H9 (cell line): Measurements from ENCODE around the gene RABGAP1L. TPM values are rescaled to one million over a fixed set of nuclear protein-coding genes. Genes with fewer than 3 reads are reported as not detected.

Source experiments
- DNase-seq: peaks from one replicate; pipeline ENCODE4 v3.0.0-alpha.2; 2017
- H2AFZ ChIP-seq: one replicate; pipeline ENCODE4 v1.6.1; 2013; ENCODE audit warnings: mild to moderate bottlenecking, low read length, control low read depth, moderate library complexity
- H2AK5ac ChIP-seq: 2 replicates; pipeline ENCODE4 v1.6.1; 2013; ENCODE audit warnings: low read length, control low read depth, mixed read lengths; ENCODE audit not compliant: insufficient read length
- H2BK120ac ChIP-seq: one replicate; pipeline ENCODE4 v1.6.1; 2013; ENCODE audit warnings: low read depth, mild to moderate bottlenecking, low read length, control low read depth, inconsistent platforms; ENCODE audit not compliant: poor library complexity, severe bottlenecking
- H2BK12ac ChIP-seq: 2 replicates; pipeline ENCODE4 v1.6.1; 2013; ENCODE audit warnings: low read length, control low read depth, mixed read lengths, low read depth; ENCODE audit not compliant: insufficient read length
- H2BK15ac ChIP-seq: 2 replicates; pipeline ENCODE4 v1.6.1; 2013; ENCODE audit warnings: low read depth, low read length, control low read depth
- H2BK20ac ChIP-seq: one replicate; pipeline ENCODE4 v1.6.1; 2013; ENCODE audit warnings: low read depth, mild to moderate bottlenecking, low read length, control low read depth, inconsistent platforms; ENCODE audit not compliant: poor library complexity, severe bottlenecking
- H2BK5ac ChIP-seq: 2 replicates; pipeline ENCODE4 v1.6.1; 2013; ENCODE audit warnings: low read length, control low read depth, mixed read lengths; ENCODE audit not compliant: insufficient read length
- H3K14ac ChIP-seq: 2 replicates; pipeline ENCODE4 v1.6.1; 2013; ENCODE audit warnings: low read length, control low read depth; ENCODE audit not compliant: insufficient read depth
- H3K18ac ChIP-seq: 2 replicates; pipeline ENCODE4 v1.6.1; 2013; ENCODE audit warnings: low read depth, mild to moderate bottlenecking, mixed read lengths, low read length, control low read depth; ENCODE audit not compliant: insufficient read length
- H3K23ac ChIP-seq: 2 replicates; pipeline ENCODE4 v1.6.1; 2013; ENCODE audit warnings: low read length, control low read depth, mixed read lengths, low read depth; ENCODE audit not compliant: insufficient read length
- H3K23me2 ChIP-seq: 2 replicates; pipeline ENCODE4 v1.6.1; 2013; ENCODE audit warnings: low read depth, mild to moderate bottlenecking, mixed read lengths, low read length, control low read depth; ENCODE audit not compliant: insufficient read length, poor library complexity, severe bottlenecking
- H3K27ac ChIP-seq: 2 replicates; pipeline ENCODE4 v1.5.1; 2013; ENCODE audit warnings: low read length, control low read depth, mixed read lengths, low read depth; ENCODE audit not compliant: insufficient read length
- H3K27me3 ChIP-seq: 2 replicates; pipeline ENCODE4 v1.6.1; 2013; ENCODE audit warnings: low read length, control low read depth, inconsistent platforms; ENCODE audit not compliant: insufficient read depth
- H3K4ac ChIP-seq: 2 replicates; pipeline ENCODE4 v1.6.1; 2013; ENCODE audit warnings: low read depth, mild to moderate bottlenecking, control low read depth, inconsistent platforms, low read length, moderate library complexity
- H3K4me1 ChIP-seq: 2 replicates; pipeline ENCODE4 v1.6.1; 2013; ENCODE audit warnings: low read length, control low read depth, inconsistent platforms; ENCODE audit not compliant: insufficient read depth
- H3K4me2 ChIP-seq: 2 replicates; pipeline ENCODE4 v1.6.1; 2013; ENCODE audit warnings: low read length, control low read depth, mixed read lengths; ENCODE audit not compliant: insufficient read length, insufficient read depth
- H3K56ac ChIP-seq: 2 replicates; pipeline ENCODE4 v1.6.1; 2013; ENCODE audit warnings: low read depth, mild to moderate bottlenecking, mixed read lengths, low read length, control low read depth; ENCODE audit not compliant: insufficient read length
- H3K79me1 ChIP-seq: 2 replicates; pipeline ENCODE4 v1.6.1; 2013; ENCODE audit warnings: low read depth, mild to moderate bottlenecking, moderate library complexity, low read length, control low read depth, inconsistent platforms; ENCODE audit not compliant: insufficient read depth, poor library complexity, severe bottlenecking
- H3K79me2 ChIP-seq: 2 replicates; pipeline ENCODE4 v1.6.1; 2013; ENCODE audit warnings: low read length, control low read depth, inconsistent platforms; ENCODE audit not compliant: insufficient read depth
- H3K9ac ChIP-seq: 2 replicates; pipeline ENCODE4 v1.6.1; 2013; ENCODE audit warnings: low read length, control low read depth, mixed read lengths; ENCODE audit not compliant: insufficient read length; ENCODE audit errors: extremely low read depth
- H3K9me3 ChIP-seq: one replicate; pipeline ENCODE4 v1.6.1; 2013; ENCODE audit warnings: low read depth, low read length, inconsistent platforms; ENCODE audit not compliant: control insufficient read depth
- H3T11ph ChIP-seq: one replicate; pipeline ENCODE4 v1.6.1; 2013; ENCODE audit warnings: mild to moderate bottlenecking, low read length, control low read depth, inconsistent platforms
- H4K20me1 ChIP-seq: one replicate; pipeline ENCODE4 v1.6.1; 2013; ENCODE audit not compliant: control insufficient read depth, insufficient read length, insufficient read depth
- H4K5ac ChIP-seq: 2 replicates; pipeline ENCODE4 v1.6.1; 2013; ENCODE audit warnings: low read depth, mild to moderate bottlenecking, mixed read lengths, low read length, control low read depth; ENCODE audit not compliant: insufficient read length
- H4K8ac ChIP-seq: replicated peaks from 2 replicates; pipeline ENCODE4 v1.6.1; 2013; ENCODE audit warnings: low read length, control low read depth, mixed read lengths, low read depth; ENCODE audit not compliant: insufficient read length
- H4K91ac ChIP-seq: 2 replicates; pipeline ENCODE4 v1.6.1; 2013; ENCODE audit warnings: low read depth, mild to moderate bottlenecking, moderate library complexity, mixed read lengths, low read length, control low read depth; ENCODE audit not compliant: insufficient read length
- H3K27ac Mint-ChIP-seq, 3 experiments: 2 replicates in 2 of 3; 3 replicates in 1 of 3; pipeline ENCODE4 v1.8.0; 2020 to 2021; ENCODE audit warnings: mixed read lengths in 3 of 3, mild to moderate bottlenecking in 1 of 3, moderate library complexity in 1 of 3
- H3K27me3 Mint-ChIP-seq: 2 replicates; pipeline ENCODE4 v1.8.0; 2021; ENCODE audit warnings: low read depth, mild to moderate bottlenecking, moderate library complexity, mixed read lengths
- H3K36me3 Mint-ChIP-seq, 3 experiments: 2 replicates in 2 of 3; 3 replicates in 1 of 3; pipeline ENCODE4 v1.8.0; 2020 to 2021; ENCODE audit warnings: low read depth in 3 of 3, mixed read lengths in 3 of 3; ENCODE audit not compliant: insufficient read depth in 1 of 3
- H3K4me1 Mint-ChIP-seq, 2 experiments: 2 replicates each; pipeline ENCODE4 v1.8.0; 2020; ENCODE audit warnings: mixed read lengths in 2 of 2
- H3K4me3 Mint-ChIP-seq, 2 experiments: 2 replicates in 1 of 2; 3 replicates in 1 of 2; pipeline ENCODE4 v1.8.0; 2020 to 2021; ENCODE audit warnings: mild to moderate bottlenecking in 2 of 2, mixed read lengths in 2 of 2, moderate library complexity in 1 of 2
- H3K9me3 Mint-ChIP-seq, 2 experiments: 2 replicates in 1 of 2; 3 replicates in 1 of 2; pipeline ENCODE4 v1.8.0; 2020; ENCODE audit warnings: mild to moderate bottlenecking in 2 of 2, mixed read lengths in 2 of 2, moderate library complexity in 1 of 2
- CTCF ChIP-seq: fragments of 200-600 bp; sonication (generic); conservative IDR thresholded peaks from 3 replicates; pipeline ENCODE4 v1.8.0; 2021; ENCODE audit warnings: antibody characterized with exemption, mild to moderate bottlenecking
- total RNA-seq: library from RNA; stranded (reverse); gene quantifications from 2 replicates; pipeline ENCODE4 v1.2.1, GENCODE V29; 2021

Gene RABGAP1L
- total RNA-seq, 1 experiment from 2014 or later, result 147 TPM

- Histone ChIP-seq H2BK120ac (no peak overlapping the region), H2BK20ac (no peak overlapping the region), H3T11ph (no peak overlapping the region), H3K18ac (no peak overlapping the region), H3K23me2 (no peaks in the 10 kb centered on the region), H4K8ac (no peak overlapping the region), H2BK12ac (no peak overlapping the region), H3K27me3 (no peaks in the 10 kb centered on the region), H3K9me3 (no peaks in the 10 kb centered on the region), H3K79me2 (no peaks in the 10 kb centered on the region), H3K4ac (no peak overlapping the region), H3K56ac (no peak overlapping the region), H4K5ac (no peak overlapping the region), H3K27ac (no peak overlapping the region), H2BK15ac (no peak overlapping the region), H2BK5ac (no peak overlapping the region), H3K4me2 (no peak overlapping the region), H3K79me1 (no peaks in the 10 kb centered on the region), H4K91ac (no peak overlapping the region), H3K23ac (no peak overlapping the region), H3K4me1 (no peaks in the 10 kb centered on the region), H3K9ac (no peak overlapping the region), H3K14ac (no peak overlapping the region), H2AFZ (no peak overlapping the region), H4K20me1 (no peaks in the 10 kb centered on the region), H2AK5ac (no peak overlapping the region)
- Mint-ChIP-seq H3K4me1 (peaks cover 7 to 13% of the 10 kb centered on the region in 2 experiments; a peak in 3 of 4 replicates), H3K4me3 (no peak overlapping the region), H3K27ac (no peak overlapping the region), H3K36me3 (no peaks in the 10 kb centered on the region), H3K27me3 (no peaks in the 10 kb centered on the region), H3K9me3 (no peaks in the 10 kb centered on the region; a peak in 2 of 5 replicates)
- no peak for DNase-seq
- TF ChIP-seq CTCF, result no peak
Observed at GRCh38 chr1:174723816-174724215, 564.5 kb downstream of the RABGAP1L start.
